ENCODE results near the gene PDE6B. TPM values are rescaled to one million over a fixed set of nuclear protein-coding genes. Genes with fewer than 3 reads are reported as not detected.
"Not testable (repeated sequence)": the region's sequence is repeated elsewhere in the genome, so short reads cannot be mapped to it uniquely, and the experiment has no call there.

PDE6B gene
- polyA plus RNA-seq, 3 donors: 0.76 to 1.7 (median 1.2) TPM

GRCh38 chr4:630656-631055 lies 5.3 kb downstream of the PDE6B start:
- H3K27ac ChIP-seq (ENCODE audit: low read depth, low read length): no peak overlapping the region
- WGBS, 3 donors: 65 to 72% (median 71%) methylated on average over 9 of the region's 9 CpGs

- WGBS, 3 donors: 86 to 93% (median 92%) methylated on average over 16 of the region's 16 CpGs
- no peak overlapping the region for H3K27ac ChIP-seq (ENCODE audit: low read depth, low read length)
Measured at GRCh38 chr4:632196-632790, 6.9 kb downstream of the PDE6B start.

GRCh38 chr4:632926-633325 lies 7.6 kb downstream of the PDE6B start:
- 83 to 95% (median 86%) methylated on average over 6 of the region's 6 CpGs for WGBS, 3 donors
- no peak overlapping the region for H3K27ac ChIP-seq (ENCODE audit: low read depth, low read length)

GRCh38 chr4:633406-633805 lies 8.0 kb downstream of the PDE6B start:
- 50 to 57% (median 55%) methylated on average over 9 of the region's 9 CpGs for WGBS, 3 donors
- no peak overlapping the region for H3K27ac ChIP-seq (ENCODE audit: low read depth, low read length)

- H3K27ac ChIP-seq (ENCODE audit: low read depth, low read length): no peak overlapping the region
- WGBS, 3 donors: 51 to 83% (median 72%) methylated on average over 12 to 15 of the region's 15 CpGs
Measured at GRCh38 chr4:633976-634598, 8.7 kb downstream of the PDE6B start.

GRCh38 chr4:634599-634985 lies 9.2 kb downstream of the PDE6B start:
- 73 to 80% (median 79%) methylated on average over 21 to 23 of the region's 23 CpGs for WGBS, 3 donors
- no peak overlapping the region for H3K27ac ChIP-seq (ENCODE audit: low read depth, low read length)

GRCh38 chr4:635066-635835 lies 9.9 kb downstream of the PDE6B start:
- H3K27ac ChIP-seq (ENCODE audit: low read depth, low read length): not testable (repeated sequence)
- WGBS, 3 donors: 87 to 94% (median 94%) methylated on average over 42 to 46 of the region's 46 CpGs

- WGBS, 3 donors: 67 to 89% (median 87%) methylated on average over 22 of the region's 22 CpGs
Measured at GRCh38 chr4:635851-636627, 10.7 kb downstream of the PDE6B start.

GRCh38 chr4:636628-637159 lies 11.3 kb downstream of the PDE6B start:
- 50 to 75% (median 68%) methylated on average over 13 of the region's 13 CpGs for WGBS, 3 donors
- H3K27ac ChIP-seq (ENCODE audit: low read depth, low read length): no peak overlapping the region

More at GRCh38 chr4:635851-636627, 10.7 kb downstream of the PDE6B start:
- no peak overlapping the region for H3K27ac ChIP-seq (ENCODE audit: low read depth, low read length)

- WGBS, 3 donors: 63 to 72% (median 68%) methylated on average over 32 of the region's 32 CpGs
- no peak overlapping the region for H3K27ac ChIP-seq (ENCODE audit: low read depth, low read length)
Measured at GRCh38 chr4:637536-638280, 12.3 kb downstream of the PDE6B start.

GRCh38 chr4:642366-642765 lies 17.0 kb downstream of the PDE6B start:
- H3K27ac ChIP-seq (ENCODE audit: low read depth, low read length): not testable (repeated sequence)
- 80 to 89% (median 85%) methylated on average over 6 of the region's 6 CpGs for WGBS, 3 donors

GRCh38 chr4:646460-646859 lies 21.1 kb downstream of the PDE6B start:
- WGBS, 3 donors: 66 to 82% (median 69%) methylated on average over 32 of the region's 32 CpGs
- H3K27ac ChIP-seq (ENCODE audit: low read depth, low read length): no peak overlapping the region

- H3K27ac ChIP-seq (ENCODE audit: low read depth, low read length): no peak overlapping the region
- WGBS, 3 donors: 55 to 72% (median 64%) methylated on average over 13 of the region's 13 CpGs
Measured at GRCh38 chr4:647481-647880, 22.1 kb downstream of the PDE6B start.

GRCh38 chr4:648579-649292 lies 23.4 kb downstream of the PDE6B start:
- 68 to 72% (median 71%) methylated on average over 27 to 28 of the region's 28 CpGs for WGBS, 3 donors
- H3K27ac ChIP-seq (ENCODE audit: low read depth, low read length): no peak overlapping the region

- H3K27ac ChIP-seq (ENCODE audit: low read depth, low read length): no peak overlapping the region
- 90 to 97% (median 91%) methylated on average over 7 of the region's 7 CpGs for WGBS, 3 donors
Measured at GRCh38 chr4:649293-649625, 23.9 kb downstream of the PDE6B start.

- no peak overlapping the region for H3K27ac ChIP-seq (ENCODE audit: low read depth, low read length)
- whole genome bisulfite sequencing, 3 donors: 89 to 91% (median 90%) methylated on average over 13 of the region's 13 CpGs
Measured at GRCh38 chr4:649751-650310, 24.5 kb downstream of the PDE6B start.

- WGBS, 3 donors: 75 to 82% (median 79%) methylated on average over 18 of the region's 18 CpGs
- H3K27ac ChIP-seq (ENCODE audit: low read depth, low read length): no peak overlapping the region
Measured at GRCh38 chr4:650461-650860, 25.1 kb downstream of the PDE6B start.
